M059J (cell line): Measurements from ENCODE around the gene TRIM47. TPM values are rescaled to one million over a fixed set of nuclear protein-coding genes. Genes with fewer than 3 reads are reported as not detected.
"Not testable (repeated sequence)": the region's sequence is repeated elsewhere in the genome, so short reads cannot be mapped to it uniquely, and the experiment has no call there.

Experiments
- DNase-seq: peaks from one replicate; pipeline ENCODE4 v3.0.0-alpha.2; 2012; ENCODE audit warnings: low read depth
- total RNA-seq: library from RNA; depleted of rRNA; stranded (reverse); fragments of >200 nt; shearing (Covaris generic); gene quantifications from 2 replicates; pipeline ENCODE4 v1.2.3, GENCODE V29; 2014

TRIM47 gene
- total RNA-seq, 1 experiment from 2014 or later: 6.6 TPM

GRCh38 chr17:75891605-75892555, 13.5 kb upstream of the TRIM47 start:
- no peak for DNase-seq

GRCh38 chr17:75891022-75891604, 12.7 kb upstream of the TRIM47 start:
- DNase-seq: no peak

GRCh38 chr17:75889454-75889853, 11.1 kb upstream of the TRIM47 start:
- no peak for DNase-seq

- DNase-seq: no peak
These were observed 10.1 kb upstream of the TRIM47 start for GRCh38 chr17:75888484-75888883.

GRCh38 chr17:75885860-75886259, 7.5 kb upstream of the TRIM47 start:
- not testable (repeated sequence) for DNase-seq

GRCh38 chr17:75885431-75885830, 7.0 kb upstream of the TRIM47 start:
- no peak for DNase-seq

- DNase-seq: no peak
These were observed 3.5 kb upstream of the TRIM47 start for GRCh38 chr17:75881678-75882454.

- DNase-seq: no peak
These were observed 1.9 kb upstream of the TRIM47 start for GRCh38 chr17:75880266-75880665.

- DNase-seq: peak; percentile 70
These were observed 618 bp downstream of the TRIM47 start for GRCh38 chr17:75877752-75878173.

GRCh38 chr17:75876938-75877751, 1.2 kb downstream of the TRIM47 start:
- DNase-seq: peak; percentile 94

- peak; percentile 32 for DNase-seq
These were observed 2.0 kb downstream of the TRIM47 start for GRCh38 chr17:75876190-75876937.

- peak; percentile 69 for DNase-seq
These were observed 2.5 kb downstream of the TRIM47 start for GRCh38 chr17:75875940-75876189.

GRCh38 chr17:75875182-75875939, 3.0 kb downstream of the TRIM47 start:
- peak; percentile 44 for DNase-seq

GRCh38 chr17:75874323-75875181, 3.8 kb downstream of the TRIM47 start:
- no peak for DNase-seq

GRCh38 chr17:75873587-75874322, 4.6 kb downstream of the TRIM47 start:
- no peak for DNase-seq

GRCh38 chr17:75872434-75873351, 5.7 kb downstream of the TRIM47 start:
- peak; percentile 84 for DNase-seq

- not testable (repeated sequence) for DNase-seq
These were observed 8.2 kb downstream of the TRIM47 start for GRCh38 chr17:75870228-75870627.
